ENCODE results near the gene TIE1. TPM values are rescaled to one million over a fixed set of nuclear protein-coding genes. Genes with fewer than 3 reads are reported as not detected.

The TIE1 gene
- total and polyA plus RNA-seq, 4 experiments from 2014 or later, result not detected

DNA sequence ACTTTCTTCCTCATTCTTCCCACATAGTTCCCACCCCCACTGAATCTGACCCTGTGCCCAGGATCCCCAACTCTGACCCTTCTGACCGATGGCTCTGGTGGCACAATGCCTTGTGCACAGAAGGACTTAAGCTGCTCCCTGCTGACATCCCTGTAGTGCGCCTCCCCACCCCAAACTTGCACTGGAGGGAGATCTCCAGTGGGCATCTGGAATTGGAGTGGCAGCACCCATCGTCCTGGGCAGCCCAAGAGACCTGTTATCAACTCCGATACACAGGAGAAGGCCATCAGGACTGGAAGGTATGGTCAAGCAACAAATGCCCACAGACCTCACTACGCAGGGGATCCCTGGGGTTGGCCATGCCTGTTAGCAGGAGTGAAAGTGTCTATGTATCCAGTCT lies 45.9 kb downstream of the TIE1 start:
- H3K27me3 Mint-ChIP-seq, result peaks cover 0 to 2% of the 10 kb centered on the region in 2 donors
- Histone ChIP-seq H3K4me3 (ENCODE audit: low read length in 2 of 2) (no peak overlapping the region), H3K27ac (ENCODE audit: low read depth, low read length) (no peak overlapping the region), H3K9me3 (ENCODE audit: control insufficient read depth in 1 of 2, low read length in 2 of 2) (no peaks in the 10 kb centered on the region), H3K27me3 (ENCODE audit: insufficient read depth, low read length) (no peaks in the 10 kb centered on the region), H3K4me1 (ENCODE audit: insufficient read depth, low read length) (peaks cover 5% of the 10 kb centered on the region), H3K36me3 (ENCODE audit: insufficient read depth, low read length) (no peaks in the 10 kb centered on the region)
- no peak overlapping the region for H3K4me3 Mint-ChIP-seq
- intact Hi-C loops (cut with micrococcal nuclease), result no loop called here
- no peak overlapping the region for H3K27ac Mint-ChIP-seq
- DNase-seq, result no peak
- CTCF ChIA-PET (ENCODE audit: partially characterized antibody), result interaction anchor here (0.9 kb wide), 1 partner anchor 12 kb away, joined by 3 read pairs; no protein-coding TSS in a partner anchor
- POLR2A ChIA-PET (ENCODE audit: partially characterized antibody), result no interaction called here
- H3K36me3 Mint-ChIP-seq, result no peaks in the 10 kb centered on the region
- peaks cover 2 to 11% (median 11%) of the 10 kb centered on the region in 4 donors for H3K4me1 Mint-ChIP-seq
- no peaks in the 10 kb centered on the region for H3K9me3 Mint-ChIP-seq

DNA sequence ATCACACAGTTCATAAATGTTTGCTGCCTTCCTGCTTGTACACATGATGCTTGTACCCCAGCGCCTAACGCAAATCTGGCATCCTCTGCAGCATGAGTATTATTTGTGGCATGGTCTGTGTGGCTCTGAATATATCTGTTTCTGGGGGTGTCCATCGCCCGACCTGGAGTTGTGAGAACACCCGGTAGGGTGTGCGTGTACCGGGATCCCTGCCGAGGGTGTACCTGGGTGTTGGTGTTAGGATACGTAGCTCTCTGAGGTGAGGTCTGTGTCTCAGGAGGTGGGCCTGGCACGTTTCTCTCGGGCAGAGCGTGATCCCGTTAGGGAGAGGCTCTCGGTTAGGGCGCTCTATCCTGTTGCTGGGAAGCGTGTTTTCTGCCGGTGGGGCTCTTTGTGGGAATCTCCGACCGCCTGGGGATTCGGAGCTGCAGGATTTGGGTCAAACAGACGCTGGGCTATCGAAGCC lies 47.6 kb downstream of the TIE1 start:
- H3K36me3 ChIP-seq (ENCODE audit: insufficient read depth, low read length), result no peaks in the 10 kb centered on the region
- ChIA-PET CTCF (ENCODE audit: partially characterized antibody) (no interaction called here), POLR2A (ENCODE audit: partially characterized antibody) (interaction anchor here (1.0 to 2.3 kb wide), 3 partner anchors 10 to 106 kb away, joined by 3 to 10 read pairs (median 5); partner anchors contain the start of genes CDC20, ELOVL1 and HYI)
- Mint-ChIP-seq H3K4me3 (peak overlapping the region in 6 of 8 donors; percentile 11 to 88 (median 57)), H3K9me3 (no peaks in the 10 kb centered on the region), H3K27me3 (peaks cover 0 to 2% of the 10 kb centered on the region in 2 donors), H3K36me3 (no peaks in the 10 kb centered on the region), H3K4me1 (peaks cover 2 to 11% (median 11%) of the 10 kb centered on the region in 4 donors), H3K27ac (peak overlapping the region in 4 of 7 donors; percentile 3 to 66 (median 46))
- H3K27ac ChIP-seq (ENCODE audit: low read depth, low read length), result peak overlapping the region; percentile 49
- DNase-seq, result no peak
- peak overlapping the region in 1 of 2 donors; percentile 36 for H3K4me3 ChIP-seq (ENCODE audit: low read length in 2 of 2)
- no peaks in the 10 kb centered on the region for H3K27me3 ChIP-seq (ENCODE audit: insufficient read depth, low read length)
- peaks cover 5% of the 10 kb centered on the region for H3K4me1 ChIP-seq (ENCODE audit: insufficient read depth, low read length)
- intact Hi-C loops (cut with micrococcal nuclease), result no loop called here
- H3K9me3 ChIP-seq (ENCODE audit: control insufficient read depth in 1 of 2, low read length in 2 of 2), result no peaks in the 10 kb centered on the region

DNA sequence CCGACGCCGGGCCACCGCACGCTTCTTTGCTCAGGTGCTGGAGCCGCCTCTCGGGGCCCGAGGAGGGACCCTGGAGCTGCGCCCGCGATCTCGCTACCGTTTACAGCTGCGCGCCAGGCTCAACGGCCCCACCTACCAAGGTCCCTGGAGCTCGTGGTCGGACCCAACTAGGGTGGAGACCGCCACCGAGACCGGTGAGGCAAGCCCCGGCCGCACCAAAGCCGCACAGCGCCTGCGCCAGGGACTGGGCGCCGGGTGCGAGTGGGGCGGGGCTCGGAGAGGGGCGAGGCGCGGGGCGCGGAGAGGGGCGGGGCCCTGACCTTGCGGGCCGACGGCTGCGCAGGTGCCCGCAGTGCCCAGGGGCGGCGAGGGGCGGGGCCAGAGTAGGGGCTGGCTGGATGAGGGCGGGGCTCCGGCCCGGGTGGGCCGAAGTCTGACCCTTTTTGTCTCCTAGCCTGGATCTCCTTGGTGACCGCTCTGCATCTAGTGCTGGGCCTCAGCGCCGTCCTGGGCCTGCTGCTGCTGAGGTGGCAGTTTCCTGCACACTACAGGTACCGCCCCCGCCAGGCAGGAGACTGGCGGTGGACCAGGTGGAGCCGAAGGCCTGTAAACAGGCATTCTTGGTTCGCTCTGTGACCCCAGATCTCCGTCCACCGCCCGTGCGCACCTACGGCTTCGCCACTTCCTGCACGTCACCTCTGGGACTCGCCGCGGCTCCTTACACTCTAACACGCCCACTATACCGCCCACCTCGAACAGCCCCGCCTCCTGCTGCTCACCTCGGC lies 48.2 kb downstream of the TIE1 start:
- peak overlapping the region; percentile 61 to 89 (median 84) for H3K4me3 Mint-ChIP-seq
- H3K9me3 Mint-ChIP-seq, result no peaks in the 10 kb centered on the region
- Histone ChIP-seq H3K4me1 (ENCODE audit: insufficient read depth, low read length) (peaks cover 5% of the 10 kb centered on the region), H3K4me3 (ENCODE audit: low read length in 2 of 2) (peak overlapping the region in 1 of 2 donors; percentile 36), H3K27me3 (ENCODE audit: insufficient read depth, low read length) (no peaks in the 10 kb centered on the region), H3K36me3 (ENCODE audit: insufficient read depth, low read length) (no peaks in the 10 kb centered on the region), H3K9me3 (ENCODE audit: control insufficient read depth in 1 of 2, low read length in 2 of 2) (no peaks in the 10 kb centered on the region), H3K27ac (ENCODE audit: low read depth, low read length) (peak overlapping the region; percentile 49)
- peaks cover 0 to 2% of the 10 kb centered on the region in 2 donors for H3K27me3 Mint-ChIP-seq
- intact Hi-C loops (cut with micrococcal nuclease), result loop anchor here (1.0 kb wide), 2 partner anchors 9 to 19 kb away; partner anchors contain the start of genes CDC20 and ELOVL1
- CTCF ChIA-PET (ENCODE audit: partially characterized antibody), result no interaction called here
- H3K36me3 Mint-ChIP-seq, result no peaks in the 10 kb centered on the region
- H3K27ac Mint-ChIP-seq, result peak overlapping the region; percentile 81 to 99 (median 93)
- H3K4me1 Mint-ChIP-seq, result peaks cover 3 to 11% (median 11%) of the 10 kb centered on the region in 4 donors
- DNase-seq, result peak; percentile 61 to 86 (median 77)
- POLR2A ChIA-PET (ENCODE audit: partially characterized antibody), result interaction anchor here (1.0 to 2.3 kb wide), 4 partner anchors 9 to 582 kb away, joined by 3 to 10 read pairs (median 4); partner anchors contain the start of genes C1orf50, CDC20, ELOVL1 and HYI

DNA sequence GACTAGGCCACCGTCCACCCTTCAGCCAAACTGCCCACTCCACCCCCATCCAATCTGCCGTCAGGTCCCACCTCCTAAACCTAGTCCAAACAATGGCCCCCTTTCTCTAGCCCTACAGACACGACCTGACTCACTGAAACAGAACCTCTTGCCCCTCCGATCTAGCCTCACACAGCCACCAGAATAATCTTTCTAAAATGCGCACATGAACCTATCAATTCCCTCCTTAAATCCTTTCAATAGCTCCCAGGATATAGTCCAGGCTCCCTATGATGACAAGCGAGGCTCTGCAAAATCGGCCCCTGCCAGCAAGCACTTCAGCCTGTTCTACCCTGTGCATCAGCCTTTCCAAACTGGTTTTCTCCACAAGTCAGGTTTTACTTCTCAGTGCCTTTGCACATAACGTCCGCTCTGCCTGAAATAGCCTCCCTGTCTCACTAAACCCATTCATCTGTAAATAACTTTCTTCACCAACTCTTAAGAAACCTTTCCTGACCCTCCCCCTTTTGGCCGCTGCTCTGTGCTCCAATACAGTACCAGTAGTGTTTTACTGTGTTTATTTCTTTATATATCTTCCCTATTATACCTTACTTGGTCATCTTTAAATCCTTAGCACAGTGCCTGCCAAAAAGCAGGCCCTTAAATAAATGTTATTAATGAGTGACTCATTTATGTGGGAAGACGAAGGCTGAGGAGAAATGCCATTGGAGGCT lies 49.0 kb downstream of the TIE1 start:
- no peaks in the 10 kb centered on the region for H3K36me3 ChIP-seq (ENCODE audit: insufficient read depth, low read length)
- H3K4me3 Mint-ChIP-seq, result peak overlapping the region; percentile 61 to 89 (median 84)
- peak overlapping the region; percentile 49 for H3K27ac ChIP-seq (ENCODE audit: low read depth, low read length)
- H3K9me3 Mint-ChIP-seq, result no peaks in the 10 kb centered on the region
- no peaks in the 10 kb centered on the region for H3K9me3 ChIP-seq (ENCODE audit: control insufficient read depth in 1 of 2, low read length in 2 of 2)
- intact Hi-C loops (cut with micrococcal nuclease), result loop anchor here (1.0 kb wide), 2 partner anchors 9 to 19 kb away; partner anchors contain the start of genes CDC20 and ELOVL1
- peaks cover 0 to 3% of the 10 kb centered on the region in 2 donors for H3K36me3 Mint-ChIP-seq
- ChIA-PET POLR2A (ENCODE audit: partially characterized antibody) (interaction anchor here (0.5 to 1.2 kb wide), 2 partner anchors 14 to 583 kb away, joined by 3 to 4 read pairs; partner anchors contain the start of genes C1orf50 and P3H1), CTCF (ENCODE audit: partially characterized antibody) (no interaction called here)
- H3K27me3 Mint-ChIP-seq, result no peaks in the 10 kb centered on the region
- H3K4me3 ChIP-seq (ENCODE audit: low read length in 2 of 2), result peak overlapping the region in 1 of 2 donors; percentile 5
- peak overlapping the region; percentile 81 to 99 (median 93) for H3K27ac Mint-ChIP-seq
- peaks cover 5% of the 10 kb centered on the region for H3K4me1 ChIP-seq (ENCODE audit: insufficient read depth, low read length)
- peaks cover 5 to 11% (median 11%) of the 10 kb centered on the region in 4 donors for H3K4me1 Mint-ChIP-seq
- H3K27me3 ChIP-seq (ENCODE audit: insufficient read depth, low read length), result no peaks in the 10 kb centered on the region
- DNase-seq, result no peak

DNA sequence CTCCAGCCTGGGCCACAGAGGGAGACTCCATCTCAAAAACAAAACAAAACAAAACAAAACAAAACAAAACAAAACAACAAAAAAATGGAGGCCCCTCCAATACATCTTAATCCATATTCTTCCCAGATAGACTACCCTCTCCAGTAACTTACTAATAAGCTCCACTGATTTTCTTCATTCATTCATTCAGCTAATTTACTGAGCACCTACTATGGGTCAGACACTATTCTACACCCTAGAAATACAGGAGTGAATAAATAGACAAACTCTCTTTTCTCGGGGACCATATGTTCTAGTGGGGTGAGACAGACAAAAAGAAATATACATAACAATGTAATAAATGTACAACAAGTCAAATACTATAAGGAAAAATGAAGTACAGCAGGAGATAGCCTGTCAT lies 50.2 kb downstream of the TIE1 start:
- H3K4me1 ChIP-seq (ENCODE audit: insufficient read depth, low read length), result peaks cover 5% of the 10 kb centered on the region
- H3K4me3 ChIP-seq (ENCODE audit: low read length in 2 of 2), result no peak overlapping the region
- peaks cover 5 to 11% (median 11%) of the 10 kb centered on the region in 4 donors for H3K4me1 Mint-ChIP-seq
- H3K9me3 Mint-ChIP-seq, result no peaks in the 10 kb centered on the region
- H3K27me3 ChIP-seq (ENCODE audit: insufficient read depth, low read length), result no peaks in the 10 kb centered on the region
- no peaks in the 10 kb centered on the region for H3K9me3 ChIP-seq (ENCODE audit: control insufficient read depth in 1 of 2, low read length in 2 of 2)
- H3K36me3 Mint-ChIP-seq, result peaks cover 0 to 3% of the 10 kb centered on the region in 2 donors
- no peaks in the 10 kb centered on the region for H3K27me3 Mint-ChIP-seq
- no peak overlapping the region for H3K27ac ChIP-seq (ENCODE audit: low read depth, low read length)
- intact Hi-C loops (cut with micrococcal nuclease), result no loop called here
- no peak overlapping the region for H3K4me3 Mint-ChIP-seq
- no peaks in the 10 kb centered on the region for H3K36me3 ChIP-seq (ENCODE audit: insufficient read depth, low read length)
- POLR2A ChIA-PET (ENCODE audit: partially characterized antibody), result no interaction called here
- DNase-seq, result no peak
- H3K27ac Mint-ChIP-seq, result peak overlapping the region in 6 of 7 donors; percentile 18 to 93 (median 76)
- CTCF ChIA-PET (ENCODE audit: partially characterized antibody), result no interaction called here

DNA sequence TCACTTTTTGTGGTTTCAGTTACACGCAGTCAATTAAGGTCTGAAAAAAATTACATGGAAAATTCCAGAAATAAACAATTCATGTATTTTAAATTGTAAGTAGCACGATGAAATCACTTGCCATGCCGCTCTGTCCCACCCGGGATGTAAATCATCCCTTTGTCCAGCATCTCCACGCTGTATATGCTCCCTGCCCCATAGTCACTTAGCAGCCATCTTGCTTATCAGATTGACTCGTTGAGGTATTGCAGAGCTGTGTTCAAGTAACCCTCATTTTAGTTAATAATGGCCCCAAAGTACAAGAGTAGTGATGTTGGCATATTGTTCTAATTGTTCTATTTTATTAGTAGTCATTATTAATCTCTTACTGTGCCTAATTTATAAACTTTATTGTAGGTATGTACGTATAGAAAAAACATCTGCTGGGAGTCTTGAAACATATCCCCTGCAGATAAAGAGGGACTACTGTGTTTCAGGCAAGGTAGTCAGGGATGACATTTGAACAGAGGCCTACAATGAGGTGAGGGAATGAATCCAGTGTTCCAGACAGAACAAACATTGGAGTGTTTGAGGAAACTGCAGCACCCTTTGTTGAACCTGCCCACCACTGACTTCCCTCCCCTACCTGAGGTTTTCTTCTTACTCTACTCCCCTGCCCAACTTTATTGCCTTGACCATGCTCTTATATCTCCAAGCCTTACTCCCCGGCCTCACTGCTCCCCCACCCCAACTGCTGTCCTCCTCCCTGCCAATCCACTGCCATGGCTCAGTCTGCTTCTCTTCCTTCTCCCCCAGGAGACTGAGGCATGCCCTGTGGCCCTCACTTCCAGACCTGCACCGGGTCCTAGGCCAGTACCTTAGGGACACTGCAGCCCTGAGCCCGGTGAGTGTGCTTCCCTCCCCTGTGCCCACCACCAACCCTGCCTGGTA lies 50.9 kb downstream of the TIE1 start:
- intact Hi-C loops (cut with micrococcal nuclease), result no loop called here
- ChIA-PET CTCF (ENCODE audit: partially characterized antibody) (no interaction called here), POLR2A (ENCODE audit: partially characterized antibody) (no interaction called here)

More for the DNA sequence above, 50.9 kb downstream of the TIE1 start:
- H3K27ac Mint-ChIP-seq, result peak overlapping the region; percentile 32 to 92 (median 68)
- Histone ChIP-seq H3K27me3 (ENCODE audit: insufficient read depth, low read length) (no peaks in the 10 kb centered on the region), H3K27ac (ENCODE audit: low read depth, low read length) (no peak overlapping the region), H3K4me1 (ENCODE audit: insufficient read depth, low read length) (peaks cover 5% of the 10 kb centered on the region), H3K4me3 (ENCODE audit: low read length in 2 of 2) (no peak overlapping the region), H3K36me3 (ENCODE audit: insufficient read depth, low read length) (no peaks in the 10 kb centered on the region), H3K9me3 (ENCODE audit: control insufficient read depth in 1 of 2, low read length in 2 of 2) (no peaks in the 10 kb centered on the region)
- H3K9me3 Mint-ChIP-seq, result no peaks in the 10 kb centered on the region
- peaks cover 0 to 3% of the 10 kb centered on the region in 2 donors for H3K36me3 Mint-ChIP-seq
- H3K27me3 Mint-ChIP-seq, result no peaks in the 10 kb centered on the region
- no peak overlapping the region for H3K4me3 Mint-ChIP-seq
- peaks cover 5 to 11% (median 11%) of the 10 kb centered on the region in 4 donors for H3K4me1 Mint-ChIP-seq
- DNase-seq, result no peak

Data from CD4-positive, alpha-beta memory T cell (primary cell).